ENCODE results near the gene PIEZO1. TPM values are rescaled to one million over a fixed set of nuclear protein-coding genes. Genes with fewer than 3 reads are reported as not detected.

Gene PIEZO1
- total and polyA plus RNA-seq, 2 donors (not counting 3 experiments of a cell fraction or from before 2014, with no cell fraction given), result 298 to 322 TPM

- H3K4me3 ChIP-seq (replicated peaks in 1 of 3; ENCODE audit: insufficient read depth in 1 of 3, low read depth in 1 of 3, low read length in 3 of 3), result no peak overlapping the region
These were observed 7.7 kb upstream of the PIEZO1 start for GRCh38 chr16:88792668-88793250.

More at GRCh38 chr16:88792668-88793250, 7.7 kb upstream of the PIEZO1 start:
- no peaks in the 10 kb centered on the region for H3K9me1 ChIP-seq (replicated peaks; ENCODE audit: control insufficient read depth, extremely low read depth, insufficient read depth, low read length)
- H3K4me2 ChIP-seq (ENCODE audit: insufficient read depth, low read length), result no peak overlapping the region
- FAIRE-seq (no peak), DNase-seq (ENCODE audit: low read depth, low spot score) (no peak)
- H3K9ac ChIP-seq (replicated peaks; ENCODE audit: extremely low read depth, insufficient read depth, low read length), result no peak overlapping the region
- ChIA-PET CTCF (interaction anchor here (0.7 to 3.4 kb wide), 5 partner anchors 9 to 55 kb away, joined by 3 to 23 read pairs (median 3); no protein-coding TSS in a partner anchor), POLR2A (no interaction called here)
- intact Hi-C loops (cut with micrococcal nuclease) (no loop called here), dilution Hi-C loops (cut with MboI; ENCODE audit: extremely low pct_ligation_motif_present, low sequenced_read_pairs) (no loop called here)
- no peak overlapping the region for H3K27ac ChIP-seq (ENCODE audit: insufficient read depth, low read depth, low read length)
- H2AFZ ChIP-seq (ENCODE audit: low read depth, low read length), result no peak overlapping the region
- H3K36me3 ChIP-seq (ENCODE audit: control insufficient read depth in 2 of 2, extremely low read depth in 1 of 2, insufficient read depth in 2 of 2, low read length in 2 of 2), result no peaks in the 10 kb centered on the region
- no peaks in the 10 kb centered on the region for H4K20me1 ChIP-seq (replicated peaks; ENCODE audit: control insufficient read depth, extremely low read depth, insufficient read depth, low read length)
- BruUV-seq (replicated peaks), result no TSS peak
- H3K9me3 ChIP-seq (replicated peaks; ENCODE audit: control insufficient read depth, insufficient read depth, low read length), result no peaks in the 10 kb centered on the region
- no peaks in the 10 kb centered on the region for H3K4me1 ChIP-seq (ENCODE audit: control insufficient read depth, extremely low read depth, insufficient read depth, low read length)
- no peak for TF ChIP-seq MAX (IDR thresholded peaks at IDR 0.05; ENCODE audit: insufficient read depth, insufficient read length)
- TF ChIP-seq JUN (IDR thresholded peaks at IDR 0.05; ENCODE audit: borderline replicate concordance, insufficient read depth, insufficient read length, low read depth), result no peak
- TF ChIP-seq POLR2AphosphoS5 (IDR thresholded peaks at IDR 0.05; ENCODE audit: insufficient read depth, low read depth, low read length), result no peak
- no peak for TF ChIP-seq MYC (IDR thresholded peaks at IDR 0.05; ENCODE audit: low read depth, low read length)
- TF ChIP-seq GATA2 (IDR thresholded peaks at IDR 0.05; ENCODE audit: insufficient read depth, insufficient read length, low read depth, low read length), result no peak
- no peak for TF ChIP-seq CTCF (IDR thresholded peaks at IDR 0.05; ENCODE audit: extremely low read depth in 1 of 2, insufficient read depth in 1 of 2, low read depth in 1 of 2, low read length in 2 of 2)
- no peak for TF ChIP-seq EZH2 (IDR thresholded peaks at IDR 0.05; ENCODE audit: borderline replicate concordance, low read depth, low read length, severe bottlenecking)
- H3K27me3 ChIP-seq (ENCODE audit: control insufficient read depth in 2 of 2, insufficient read depth in 2 of 2, low read length in 2 of 2), result peaks cover 0 to 4% of the 10 kb centered on the region in 2 experiments
- no peaks in the 10 kb centered on the region for H3K79me2 ChIP-seq (ENCODE audit: control insufficient read depth, insufficient read depth, low read length)
